Hepatocyte (in vitro differentiated cells): ENCODE data around the gene NOP14.

Experiments
- EZH2 ChIP-seq: fragments of 200-600 bp; sonication (generic); IDR thresholded peaks from 2 replicates; pipeline ENCODE4 v1.6.1; 2016; ENCODE audit warnings: antibody characterized with exemption, mild to moderate bottlenecking, borderline replicate concordance
- TF ChIP-seq, protein P1 (sequence below): fragments of 200-600 bp; sonication (generic); IDR thresholded peaks from 2 replicates; pipeline ENCODE4 v1.5.1; 2016; ENCODE audit warnings: antibody characterized with exemption, mild to moderate bottlenecking; ENCODE audit not compliant: poor library complexity

DNA sequence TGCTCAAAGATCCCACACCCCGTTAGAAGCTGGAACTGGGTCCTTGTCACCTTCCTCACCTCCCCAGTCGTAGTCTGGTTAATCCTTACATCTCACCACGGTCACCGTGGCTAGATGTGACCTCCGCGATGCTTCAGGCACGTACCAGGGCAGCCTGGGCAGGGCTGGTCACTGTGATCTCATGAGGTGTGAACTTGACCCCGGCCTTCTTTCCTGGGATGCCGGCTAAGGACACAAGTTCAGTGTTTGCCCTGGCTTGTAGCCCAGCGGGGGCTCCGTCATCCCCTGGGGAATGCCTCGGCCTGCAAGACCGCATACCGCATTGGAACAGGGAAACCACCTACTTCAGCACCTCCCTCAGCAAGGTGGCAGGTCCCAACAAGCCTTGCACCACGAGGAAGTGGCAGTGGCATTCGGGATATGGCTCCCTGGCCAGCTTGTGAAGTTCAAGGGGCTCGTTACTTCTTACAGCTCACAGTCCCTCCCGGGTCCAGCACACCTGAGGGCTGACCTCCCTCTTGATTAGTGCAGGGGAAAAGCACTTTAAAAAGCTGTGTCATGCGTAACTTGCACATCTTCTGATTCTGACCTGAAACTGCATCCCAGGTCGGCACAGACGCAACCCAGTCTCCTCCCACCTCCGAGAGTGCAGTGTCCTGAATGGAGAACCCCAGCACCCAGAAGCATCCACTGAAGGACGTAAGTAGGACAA lies 25.9 kb downstream of the NOP14 start:
- TF ChIP-seq, protein P1, sequence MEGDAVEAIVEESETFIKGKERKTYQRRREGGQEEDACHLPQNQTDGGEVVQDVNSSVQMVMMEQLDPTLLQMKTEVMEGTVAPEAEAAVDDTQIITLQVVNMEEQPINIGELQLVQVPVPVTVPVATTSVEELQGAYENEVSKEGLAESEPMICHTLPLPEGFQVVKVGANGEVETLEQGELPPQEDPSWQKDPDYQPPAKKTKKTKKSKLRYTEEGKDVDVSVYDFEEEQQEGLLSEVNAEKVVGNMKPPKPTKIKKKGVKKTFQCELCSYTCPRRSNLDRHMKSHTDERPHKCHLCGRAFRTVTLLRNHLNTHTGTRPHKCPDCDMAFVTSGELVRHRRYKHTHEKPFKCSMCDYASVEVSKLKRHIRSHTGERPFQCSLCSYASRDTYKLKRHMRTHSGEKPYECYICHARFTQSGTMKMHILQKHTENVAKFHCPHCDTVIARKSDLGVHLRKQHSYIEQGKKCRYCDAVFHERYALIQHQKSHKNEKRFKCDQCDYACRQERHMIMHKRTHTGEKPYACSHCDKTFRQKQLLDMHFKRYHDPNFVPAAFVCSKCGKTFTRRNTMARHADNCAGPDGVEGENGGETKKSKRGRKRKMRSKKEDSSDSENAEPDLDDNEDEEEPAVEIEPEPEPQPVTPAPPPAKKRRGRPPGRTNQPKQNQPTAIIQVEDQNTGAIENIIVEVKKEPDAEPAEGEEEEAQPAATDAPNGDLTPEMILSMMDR = no peak
- TF ChIP-seq EZH2 = no peak
